Gastrocnemius medialis (tissue), 4 donors: ENCODE results near the gene SUN1. TPM values are rescaled to one million over a fixed set of nuclear protein-coding genes. Genes with fewer than 3 reads are reported as not detected.
"Not testable (repeated sequence)": the region's sequence is repeated elsewhere in the genome, so short reads cannot be mapped to it uniquely, and the experiment has no call there.

Experiments used
- ATAC-seq, 2 donors: fragments of 150-250 bp; one replicate each; pipeline ENCODE4 v1.9.1; 2016
- DNase-seq, 2 donors: peaks; one replicate each; pipeline ENCODE4 v3.0.0-alpha.2; 2019
- H3K27ac ChIP-seq, 4 donors: fragments of 200-600 bp; sonication (generic); 1 replicate in 1 of 4; 2 replicates in 3 of 4; pipeline ENCODE4 v1.5.1; 2016 to 2018; ENCODE audit warnings: mild to moderate bottlenecking in 2 of 4, moderate library complexity in 1 of 4
- H3K27me3 ChIP-seq, 3 donors: fragments of 200-600 bp; sonication (generic) in 2 of 3; 1 replicate in 1 of 3; 2 replicates in 2 of 3; pipeline versions ENCODE4 v1.5.1 to v1.6.0; 2016 to 2019; ENCODE audit warnings: mild to moderate bottlenecking in 1 of 3, moderate library complexity in 1 of 3
- H3K36me3 ChIP-seq, 2 donors: fragments of 200-600 bp; sonication (generic) in 1 of 2; one replicate each; pipeline ENCODE4 v1.5.1; 2017 to 2018
- H3K4me1 ChIP-seq, 2 donors: fragments of 200-600 bp; sonication (generic) in 1 of 2; one replicate each; pipeline ENCODE4 v1.5.1; 2016 to 2017; ENCODE audit warnings: mild to moderate bottlenecking in 2 of 2
- H3K4me3 ChIP-seq, 4 donors: fragments of 200-600 bp; sonication (generic) in 3 of 4; 1 replicate in 1 of 4; 2 replicates in 3 of 4; pipeline ENCODE4 v1.5.1; 2016 to 2019; ENCODE audit warnings: mild to moderate bottlenecking in 2 of 4
- H3K9me3 ChIP-seq, 3 donors: fragments of 200-600 bp; sonication (generic) in 2 of 3; 1 replicate in 1 of 3; 2 replicates in 2 of 3; pipeline ENCODE4 v1.5.1; 2016 to 2019
- CTCF ChIP-seq, 5 experiments: fragments of 450-650 bp in 3 of 5; fragments of 200-600 bp in 2 of 5; sonication (generic) in 2 of 5; IDR thresholded peaks in 4 of 5; conservative IDR thresholded peaks in 1 of 5; 1 replicate in 4 of 5; 2 replicates in 1 of 5; pipeline ENCODE4 v1.5.1; 2016 to 2019; ENCODE audit warnings: antibody characterized with exemption in 5 of 5, mild to moderate bottlenecking in 3 of 5, moderate library complexity in 3 of 5
- POLR2A ChIP-seq, 2 donors: fragments of 450-650 bp; IDR thresholded peaks; one replicate each; pipeline ENCODE4 v1.6.1; 2017; ENCODE audit warnings: antibody characterized with exemption in 2 of 2, mild to moderate bottlenecking in 2 of 2, moderate library complexity in 2 of 2
- in situ Hi-C, 4 donors: fragments of 200-750 bp; cut with MboI; loops; one replicate each; pipeline versions ENCODE4 v1.15.0 to v1.8.0; 2017; ENCODE audit warnings: low sequenced_read_pairs in 4 of 4
- intact Hi-C: fragments of 100-400 bp; cut with DNase I; formaldehyde crosslinking; loops from one replicate; pipeline ENCODE4 v1.15.1; 2023; ENCODE audit warnings: low total_unique reads
- total RNA-seq, 4 donors: library from RNA; depleted of rRNA; stranded (reverse); fragments of >200 nt; gene quantifications; one replicate each; pipeline versions ENCODE4 v1.1.0 to v1.2.3, GENCODE V29; 2016

SUN1 gene
- total RNA-seq, 4 donors from 2014 or later: 112 to 154 (median 132) TPM

DNA sequence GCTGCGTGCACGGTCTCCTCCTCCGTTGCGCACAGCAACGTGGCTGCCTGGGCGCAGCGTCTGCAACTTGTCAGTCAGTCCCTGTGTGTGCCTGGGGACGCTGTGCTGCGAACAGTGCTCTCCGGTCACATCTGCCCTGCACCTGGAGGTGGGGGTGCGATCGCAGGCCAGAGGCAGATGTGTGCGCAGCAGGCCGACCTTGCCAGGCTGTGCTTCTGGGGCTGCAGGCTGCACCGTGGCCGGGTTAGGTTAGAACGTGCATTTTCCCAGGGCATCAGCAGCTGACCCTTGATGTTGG lies 35.9 kb downstream of the SUN1 start:
- no peak overlapping the region for H3K4me3 ChIP-seq
- TF ChIP-seq POLR2A (IDR thresholded peaks at IDR 0.05) (no peak), CTCF (IDR thresholded peaks at IDR 0.05 in 4 of 5, conservative IDR thresholded peaks at IDR 0.05 in 1 of 5) (no peak)
- intact Hi-C loops: no loop called here
- DNase-seq (no peak), ATAC-seq (no peak)
- H3K4me1 ChIP-seq: peaks cover 12 to 15% of the 10 kb centered on the region in 2 donors
- peak overlapping the region; percentile 76 to 84 (median 78) for H3K27ac ChIP-seq
- H3K27me3 ChIP-seq: no peaks in the 10 kb centered on the region
- in situ Hi-C loops: loop anchor here in 1 of 4 donors (10.0 kb wide), 1 partner anchor 83 kb away; no protein-coding TSS in a partner anchor
- peaks cover 0 to 64% of the 10 kb centered on the region in 2 donors for H3K36me3 ChIP-seq
- H3K9me3 ChIP-seq: no peaks in the 10 kb centered on the region

DNA sequence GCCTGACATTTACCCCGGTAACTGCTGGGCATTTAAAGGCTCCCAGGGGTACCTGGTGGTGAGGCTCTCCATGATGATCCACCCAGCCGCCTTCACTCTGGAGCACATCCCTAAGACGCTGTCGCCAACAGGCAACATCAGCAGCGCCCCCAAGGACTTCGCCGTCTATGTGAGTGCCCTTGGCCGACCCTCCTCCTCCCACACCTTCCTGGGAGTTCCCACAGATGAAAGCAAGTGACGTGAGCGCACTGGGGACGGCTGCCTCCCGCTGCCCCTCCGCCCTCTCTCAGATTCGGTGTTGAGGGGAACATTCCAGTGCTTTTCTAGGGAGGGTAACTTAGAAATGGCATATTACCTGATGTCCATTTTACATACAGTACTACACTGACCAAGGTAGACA lies 37.1 kb downstream of the SUN1 start:
- no peak for ATAC-seq
- Histone ChIP-seq H3K27ac (peak overlapping the region; percentile 41 to 58 (median 50)), H3K9me3 (no peaks in the 10 kb centered on the region), H3K4me1 (peaks cover 22 to 27% of the 10 kb centered on the region in 2 donors), H3K36me3 (peaks cover 0 to 60% of the 10 kb centered on the region in 2 donors), H3K4me3 (no peak overlapping the region), H3K27me3 (no peaks in the 10 kb centered on the region)
- in situ Hi-C loops: loop anchor here in 1 of 4 donors (10.0 kb wide), 1 partner anchor 85 kb away; no protein-coding TSS in a partner anchor
- TF ChIP-seq POLR2A (IDR thresholded peaks at IDR 0.05): no peak
- TF ChIP-seq CTCF (IDR thresholded peaks at IDR 0.05 in 4 of 5, conservative IDR thresholded peaks at IDR 0.05 in 1 of 5): no peak
- intact Hi-C loops: no loop called here
- no peak for DNase-seq

DNA sequence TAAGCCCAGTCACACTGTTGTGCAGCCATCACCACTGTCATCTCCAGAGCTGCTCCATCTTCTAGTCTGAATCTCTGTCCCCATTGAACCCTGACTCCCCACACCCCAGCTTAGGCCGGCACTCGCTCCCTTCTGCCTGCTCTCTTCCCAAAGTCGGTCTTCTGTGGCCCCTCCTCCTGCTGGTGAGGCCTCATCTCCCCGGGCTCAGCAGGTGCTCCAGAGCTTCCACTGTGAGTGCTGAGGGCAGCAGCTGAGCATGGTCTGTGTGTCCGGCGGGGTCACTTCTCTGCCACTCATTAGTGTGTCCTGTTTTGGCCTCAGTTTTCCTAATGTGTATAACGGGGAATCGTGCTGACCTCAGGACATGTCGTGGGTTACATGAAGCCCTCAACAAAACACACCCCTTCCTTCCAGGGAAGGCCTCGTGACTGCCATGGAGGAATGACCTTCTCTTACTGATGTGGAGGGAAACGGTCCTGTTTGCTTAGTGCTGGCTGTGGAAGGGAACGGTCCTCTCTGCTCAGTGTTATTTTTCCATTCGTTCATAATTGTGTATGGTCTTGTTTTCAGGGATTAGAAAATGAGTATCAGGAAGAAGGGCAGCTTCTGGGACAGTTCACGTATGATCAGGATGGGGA lies 39.7 kb downstream of the SUN1 start:
- Histone ChIP-seq H3K9me3 (no peaks in the 10 kb centered on the region), H3K4me3 (no peak overlapping the region), H3K36me3 (peaks cover 0 to 39% of the 10 kb centered on the region in 2 donors), H3K27me3 (no peaks in the 10 kb centered on the region), H3K27ac (peak overlapping the region; percentile 65 to 96 (median 93)), H3K4me1 (peaks cover 31 to 36% of the 10 kb centered on the region in 2 donors)
- intact Hi-C loops: loop anchor here (2.0 to 10.0 kb wide), 3 partner anchors 49 to 547 kb away; no protein-coding TSS in a partner anchor
- ATAC-seq: no peak
- in situ Hi-C loops: loop anchor here in 3 of 4 donors (5.0 to 10.0 kb wide), 3 partner anchors 47 to 87 kb away; no protein-coding TSS in a partner anchor
- TF ChIP-seq CTCF (IDR thresholded peaks at IDR 0.05 in 4 of 5, conservative IDR thresholded peaks at IDR 0.05 in 1 of 5) (no peak), POLR2A (IDR thresholded peaks at IDR 0.05) (no peak)
- DNase-seq: no peak

DNA sequence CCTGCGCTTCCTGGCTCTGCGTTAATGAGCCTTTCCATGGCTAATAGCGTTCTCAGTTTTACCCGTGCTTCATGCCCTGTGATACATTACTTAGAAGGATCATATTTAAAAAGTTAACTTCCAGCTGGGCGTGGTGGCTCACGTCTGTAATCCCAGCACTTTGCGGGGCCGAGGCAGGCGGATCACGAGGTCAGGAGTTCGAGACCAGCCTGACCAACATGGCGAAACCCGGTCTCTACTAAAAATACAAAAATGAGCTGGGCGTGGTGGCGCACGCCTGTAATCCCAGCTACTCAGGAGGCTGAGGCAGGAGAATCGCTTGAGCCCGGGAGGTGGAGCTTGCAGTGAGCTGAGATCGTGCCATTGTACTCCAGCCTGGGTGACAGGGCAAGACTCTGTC lies 40.4 kb downstream of the SUN1 start:
- not testable (repeated sequence) for H3K27me3 ChIP-seq, DNase-seq, H3K9me3 ChIP-seq, H3K4me3 ChIP-seq, ATAC-seq
- peak overlapping the region; percentile 65 to 96 (median 93) for H3K27ac ChIP-seq
- peaks cover 0 to 32% of the 10 kb centered on the region in 2 donors for H3K36me3 ChIP-seq
- intact Hi-C loops (loop anchor here (1.0 to 10.0 kb wide), 5 partner anchors 37 to 548 kb away; no protein-coding TSS in a partner anchor), in situ Hi-C loops (loop anchor here in 3 of 4 donors (5.0 to 10.0 kb wide), 3 partner anchors 48 to 88 kb away; no protein-coding TSS in a partner anchor)
- H3K4me1 ChIP-seq: peaks cover 26 to 29% of the 10 kb centered on the region in 2 donors

- Histone ChIP-seq H3K27ac (peak overlapping the region; percentile 65 to 96 (median 93)), H3K4me1 (peaks cover 32 to 33% of the 10 kb centered on the region in 2 donors), H3K27me3 (no peaks in the 10 kb centered on the region), H3K36me3 (peaks cover 0 to 31% of the 10 kb centered on the region in 2 donors), H3K9me3 (no peaks in the 10 kb centered on the region), H3K4me3 (no peak overlapping the region)
- TF ChIP-seq POLR2A (IDR thresholded peaks at IDR 0.05) (no peak), CTCF (IDR thresholded peaks at IDR 0.05 in 4 of 5, conservative IDR thresholded peaks at IDR 0.05 in 1 of 5) (peak; percentile 91 to 97 (median 96))
- DNase-seq: peak; percentile 71 to 87
- intact Hi-C loops: loop anchor here (1.0 to 10.0 kb wide), 5 partner anchors 38 to 549 kb away; no protein-coding TSS in a partner anchor
- ATAC-seq: peak; percentile 33 to 57
- in situ Hi-C loops: loop anchor here in 3 of 4 donors (5.0 to 10.0 kb wide), 3 partner anchors 49 to 89 kb away; no protein-coding TSS in a partner anchor
Observed at GRCh38 chr7:873367-874002, 41.2 kb downstream of the SUN1 start.
